Measurements from ENCODE around the gene LIN7B. TPM values are rescaled to one million over a fixed set of nuclear protein-coding genes. Genes with fewer than 3 reads are reported as not detected.
A peak's percentile ranks its signal among the peaks of the same experiment; 100 is the strongest.

Gene LIN7B
- total RNA-seq, 1 donor from 2014 or later: 23.8 TPM

- TF ChIP-seq POLR2AphosphoS5 (IDR thresholded peaks at IDR 0.05; ENCODE audit: insufficient read depth in 1 of 2, low read depth in 1 of 2): no peak
- no peak for TF ChIP-seq POLR2A (IDR thresholded peaks at IDR 0.05)
- TF ChIP-seq CTCF (IDR thresholded peaks at IDR 0.05): no peak
- H3K4me1 ChIP-seq: peaks cover 43% of the 10 kb centered on the region
- intact Hi-C loops (cut with DNase I): no loop called here
- no peaks in the 10 kb centered on the region for H3K9me3 ChIP-seq
- H3K27ac ChIP-seq: no peak overlapping the region
- no peak overlapping the region for H3K4me3 ChIP-seq
- no peaks in the 10 kb centered on the region for H3K27me3 ChIP-seq
- H3K36me3 ChIP-seq: no peaks in the 10 kb centered on the region
- DNase-seq (ENCODE audit: extremely low spot score in 2 of 2): no peak
These were observed 40.1 kb downstream of the LIN7B start for GRCh38 chr19:49154279-49154678.

DNA sequence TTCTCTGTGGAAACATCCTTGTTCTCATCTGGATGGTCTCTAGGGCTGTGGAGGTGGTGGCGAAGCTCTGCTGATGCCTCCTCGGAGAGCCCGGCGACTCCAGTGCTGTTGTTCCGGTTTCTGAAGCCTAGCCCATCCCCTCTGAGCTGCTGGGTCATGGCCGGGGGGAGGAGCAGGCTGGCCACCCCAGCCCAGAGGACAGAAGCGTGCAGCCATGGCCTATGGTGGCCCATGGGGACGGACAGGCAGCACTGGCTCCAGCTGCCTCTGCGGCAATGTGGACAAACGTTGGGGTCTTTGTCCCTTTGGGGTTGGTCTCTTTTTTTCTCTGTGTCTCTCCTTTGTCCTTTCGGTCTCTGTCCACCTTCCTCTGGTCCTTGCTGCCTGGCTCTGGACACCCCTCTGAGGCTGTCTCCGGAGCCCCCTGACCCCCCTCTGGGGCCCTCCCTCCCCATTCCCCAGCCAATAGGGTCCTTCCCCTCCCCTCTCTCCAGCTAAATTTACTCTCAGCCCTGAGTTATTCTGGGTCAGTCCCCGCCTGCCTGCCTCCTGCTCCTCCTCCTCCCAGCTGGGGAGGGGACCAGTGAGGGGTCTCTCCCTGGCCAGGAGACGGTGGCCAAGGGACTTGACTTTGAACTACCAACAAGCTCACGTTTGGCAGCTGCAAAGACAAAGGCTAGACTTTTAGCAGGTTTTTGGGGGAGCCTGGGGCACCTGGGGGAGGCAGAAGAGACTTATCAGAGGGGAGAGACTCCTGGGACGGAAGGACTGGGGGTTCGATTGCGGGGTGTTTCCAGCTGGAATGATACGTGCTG is 41.0 kb downstream of the LIN7B start, which contains the start of gene HRC:
Gene HRC (minus strand): TSS at position 392 of the 815 bp plus-strand sequence. CDS start 159 bp downstream, at position 233.
- DNase-seq (ENCODE audit: extremely low spot score in 2 of 2): no peak
- TF ChIP-seq CTCF (IDR thresholded peaks at IDR 0.05) (no peak), POLR2A (IDR thresholded peaks at IDR 0.05) (no peak), POLR2AphosphoS5 (IDR thresholded peaks at IDR 0.05; ENCODE audit: insufficient read depth in 1 of 2, low read depth in 1 of 2) (no peak)
- Histone ChIP-seq H3K27ac (peak within 1 kb of the TSS; percentile 39), H3K36me3 (no peaks in the 10 kb centered on the region), H3K27me3 (no peaks in the 10 kb centered on the region), H3K9me3 (no peaks in the 10 kb centered on the region), H3K4me3 (no peak within 1 kb of the TSS), H3K4me1 (peaks cover 39% of the 10 kb centered on the region)
- intact Hi-C loops (cut with DNase I): no loop called here

- H3K27ac ChIP-seq: peak overlapping the region; percentile 39
- H3K9me3 ChIP-seq: no peaks in the 10 kb centered on the region
- H3K4me1 ChIP-seq: peaks cover 35% of the 10 kb centered on the region
- no peak overlapping the region for H3K4me3 ChIP-seq
- no peak for DNase-seq (ENCODE audit: extremely low spot score in 2 of 2)
- no peaks in the 10 kb centered on the region for H3K27me3 ChIP-seq
- TF ChIP-seq CTCF (IDR thresholded peaks at IDR 0.05): no peak
- TF ChIP-seq POLR2A (IDR thresholded peaks at IDR 0.05): no peak
- TF ChIP-seq POLR2AphosphoS5 (IDR thresholded peaks at IDR 0.05; ENCODE audit: insufficient read depth in 1 of 2, low read depth in 1 of 2): no peak
- H3K36me3 ChIP-seq: no peaks in the 10 kb centered on the region
- intact Hi-C loops (cut with DNase I): no loop called here
These were observed 41.7 kb downstream of the LIN7B start for GRCh38 chr19:49155820-49156346.

GRCh38 chr19:49157445-49158224 is 43.5 kb downstream of the LIN7B start, which contains the start of gene TRPM4:
TRPM4 (plus strand) TSS chr19:49157792; CDS start chr19:49157867, 75 bp downstream.
- Histone ChIP-seq H3K4me1 (peaks cover 21% of the 10 kb centered on the region), H3K36me3 (no peaks in the 10 kb centered on the region), H3K27ac (peak within 1 kb of the TSS; percentile 91), H3K4me3 (peak within 1 kb of the TSS; percentile 70 to 90), H3K9me3 (no peaks in the 10 kb centered on the region), H3K27me3 (no peaks in the 10 kb centered on the region)
- no peak for DNase-seq (ENCODE audit: extremely low spot score in 2 of 2)
- TF ChIP-seq POLR2A (IDR thresholded peaks at IDR 0.05) (peak in 1 of 2 donors; percentile 24), CTCF (IDR thresholded peaks at IDR 0.05) (no peak), POLR2AphosphoS5 (IDR thresholded peaks at IDR 0.05; ENCODE audit: insufficient read depth in 1 of 2, low read depth in 1 of 2) (peak; percentile 84 to 87)
- intact Hi-C loops (cut with DNase I): no loop called here
